Hepatic stellate cell (primary cell): ENCODE data around the gene C20orf141.

Experiments
- DNase-seq: peaks from one replicate; pipeline ENCODE4 v3.0.0; 2011; ENCODE audit warnings: low spot score

C20orf141 gene

GRCh38 chr20:2851086-2851485 lies 36.3 kb downstream of the C20orf141 start:
- no peak for DNase-seq

GRCh38 chr20:2858591-2858990 lies 43.8 kb downstream of the C20orf141 start:
- DNase-seq = no peak

GRCh38 chr20:2859330-2860121 lies 44.7 kb downstream of the C20orf141 start:
- peak; percentile 29 for DNase-seq

GRCh38 chr20:2864626-2865025 lies 49.8 kb downstream of the C20orf141 start:
- no peak for DNase-seq

GRCh38 chr20:2865101-2865500 lies 50.3 kb downstream of the C20orf141 start:
- no peak for DNase-seq
